HG03442 (cell line): ENCODE data around the gene GABPB2.
"Not testable (repeated sequence)": the region's sequence is repeated elsewhere in the genome, so short reads cannot be mapped to it uniquely, and the experiment has no call there.

Experiments
- ATAC-seq: cut with Tn5 transposase; IDR thresholded peaks from one replicate; pipeline ENCODE4 v1.9.1; 2021; ENCODE audit warnings: mild to moderate bottlenecking, moderate library complexity; ENCODE audit not compliant: unreplicated experiment

GABPB2 gene

DNA sequence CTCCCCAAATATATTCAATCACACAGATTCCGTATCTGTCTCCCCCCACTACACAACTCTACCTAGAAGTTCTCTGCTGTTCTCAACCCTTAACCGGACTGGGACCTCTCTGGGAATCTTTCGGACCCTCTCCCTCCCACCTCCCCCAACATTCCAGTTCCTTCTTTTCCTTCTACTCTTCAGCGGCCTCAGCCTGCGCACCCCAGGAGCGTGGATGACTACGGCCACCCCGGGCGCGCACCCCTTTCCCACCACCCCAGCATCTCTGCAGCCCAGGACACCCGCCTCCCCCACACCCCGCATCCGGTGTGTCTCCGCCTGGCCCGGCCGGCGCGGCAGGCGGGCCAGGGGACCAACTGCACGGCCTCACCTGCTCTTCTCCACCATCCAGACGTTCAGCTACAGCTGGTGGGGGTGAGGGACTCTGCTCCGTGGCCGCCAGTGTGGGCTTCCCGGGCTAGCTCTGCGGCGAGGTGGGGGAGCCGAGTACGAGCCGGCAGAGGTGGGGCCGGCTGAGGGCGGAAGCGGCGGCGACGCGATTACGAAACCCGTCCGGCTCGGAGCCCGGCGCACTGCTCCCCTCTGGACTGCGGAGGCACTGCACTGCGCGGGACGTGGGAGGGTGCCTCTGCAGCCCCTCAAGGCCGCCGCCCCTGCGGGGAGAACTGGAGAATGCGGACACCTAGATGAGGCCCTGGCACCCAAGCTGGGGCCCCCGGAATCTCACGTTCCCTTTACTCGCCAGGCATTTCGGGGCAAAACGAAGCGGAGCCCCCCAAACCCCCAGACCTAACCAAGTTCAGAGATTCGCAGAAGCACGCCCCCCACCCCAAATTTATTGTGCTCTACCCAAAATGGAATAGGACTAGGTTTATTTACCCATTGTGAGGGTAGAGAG is 11.2 kb upstream of the GABPB2 start, which contains the start of gene CDC42SE1:
TSS of gene CDC42SE1 (minus strand) at position 514 of the 898 bp plus-strand sequence. CDS start 3,892 bp downstream, outside the sequence.
- peak; percentile 67 for ATAC-seq

DNA sequence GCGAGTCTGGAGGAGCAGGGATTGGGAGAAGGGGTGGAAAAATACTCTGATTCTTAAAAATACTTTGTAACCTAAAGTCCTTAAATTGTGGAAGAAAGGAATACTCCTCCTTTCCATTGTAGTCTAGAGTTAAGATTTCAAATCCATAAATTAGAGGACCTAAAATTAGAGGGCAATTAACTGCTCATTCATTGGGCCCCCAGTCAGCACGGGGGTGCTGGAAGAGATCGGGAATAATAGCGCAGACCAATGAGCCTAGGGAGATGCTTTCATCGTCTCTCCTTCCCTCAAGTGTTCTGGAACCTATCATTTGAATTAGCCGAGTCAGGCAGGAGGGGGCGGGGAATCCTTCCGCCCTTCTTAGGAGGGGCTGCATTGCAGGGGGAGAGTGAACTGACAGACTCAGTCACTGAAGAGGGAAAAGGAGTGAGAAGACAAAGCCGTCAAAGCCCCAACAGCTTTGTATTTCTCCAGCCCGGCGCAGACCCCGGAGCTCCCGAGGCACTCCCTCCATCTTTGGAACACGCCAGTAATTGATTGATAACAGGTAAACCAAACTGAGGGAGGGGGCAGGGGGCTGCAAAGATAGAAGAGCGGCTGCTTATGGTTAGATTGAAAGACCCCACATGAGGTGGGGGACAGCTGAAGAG is 10.4 kb upstream of the GABPB2 start, which contains the start of gene MLLT11:
TSS of gene MLLT11 (plus strand) at position 391 of the 650 bp plus-strand sequence. CDS start 6,828 bp downstream, outside the sequence.
- no peak for ATAC-seq

DNA sequence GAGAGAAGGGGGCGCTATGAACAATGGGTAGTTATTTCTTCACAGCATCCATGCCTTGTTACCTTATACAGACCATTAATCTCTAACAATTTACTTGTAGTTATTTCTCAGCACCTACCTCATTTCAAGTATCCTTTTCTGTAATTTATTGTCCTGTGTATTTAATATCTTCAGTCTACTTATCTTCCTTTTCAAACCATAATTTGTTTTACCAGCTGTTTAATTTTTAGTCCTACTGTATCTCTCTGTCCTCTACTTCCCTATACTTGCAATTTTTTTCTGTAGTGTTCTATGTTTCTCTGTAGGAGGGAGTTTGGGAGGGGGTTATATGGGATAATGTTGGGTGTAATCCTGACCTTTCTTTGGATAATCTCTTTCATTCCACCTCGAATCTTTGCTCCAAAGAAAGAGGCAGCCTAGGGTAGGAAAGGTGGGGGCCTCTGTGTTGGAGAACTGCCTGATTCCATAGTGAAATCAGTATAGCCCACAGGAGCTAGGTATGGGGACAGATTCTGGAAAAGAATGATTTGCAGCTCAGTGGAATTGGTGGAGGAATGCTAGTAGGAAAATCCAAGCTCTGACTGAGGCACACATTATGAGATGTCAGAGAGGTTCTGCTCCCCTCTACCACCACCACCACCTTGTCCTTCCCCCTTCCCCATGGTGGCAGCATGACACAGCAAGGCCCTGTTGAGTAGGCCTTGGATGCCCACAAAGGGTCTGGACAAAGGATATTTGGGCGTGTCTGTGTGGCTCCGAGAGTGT is 9.7 kb upstream of the GABPB2 start:
- ATAC-seq, result no peak

DNA sequence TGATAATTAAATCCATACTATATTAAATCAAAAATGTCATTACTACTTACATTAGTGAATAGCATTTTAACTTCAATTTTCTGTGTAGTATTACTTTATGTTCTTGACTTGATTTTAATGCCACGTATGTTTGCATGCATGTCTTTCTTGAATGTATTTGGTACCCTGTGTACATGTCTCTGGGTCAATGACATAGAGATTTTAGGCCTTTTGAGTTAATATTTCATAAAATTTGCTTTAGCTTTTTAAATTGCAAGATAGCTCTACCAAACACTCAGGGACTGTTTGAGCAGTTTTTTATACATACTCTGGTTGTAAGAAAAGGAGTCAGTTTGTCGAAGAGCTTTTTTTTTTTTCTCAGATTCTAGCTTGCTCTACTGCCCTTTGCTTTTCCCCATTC is 8.9 kb upstream of the GABPB2 start:
- no peak for ATAC-seq

DNA sequence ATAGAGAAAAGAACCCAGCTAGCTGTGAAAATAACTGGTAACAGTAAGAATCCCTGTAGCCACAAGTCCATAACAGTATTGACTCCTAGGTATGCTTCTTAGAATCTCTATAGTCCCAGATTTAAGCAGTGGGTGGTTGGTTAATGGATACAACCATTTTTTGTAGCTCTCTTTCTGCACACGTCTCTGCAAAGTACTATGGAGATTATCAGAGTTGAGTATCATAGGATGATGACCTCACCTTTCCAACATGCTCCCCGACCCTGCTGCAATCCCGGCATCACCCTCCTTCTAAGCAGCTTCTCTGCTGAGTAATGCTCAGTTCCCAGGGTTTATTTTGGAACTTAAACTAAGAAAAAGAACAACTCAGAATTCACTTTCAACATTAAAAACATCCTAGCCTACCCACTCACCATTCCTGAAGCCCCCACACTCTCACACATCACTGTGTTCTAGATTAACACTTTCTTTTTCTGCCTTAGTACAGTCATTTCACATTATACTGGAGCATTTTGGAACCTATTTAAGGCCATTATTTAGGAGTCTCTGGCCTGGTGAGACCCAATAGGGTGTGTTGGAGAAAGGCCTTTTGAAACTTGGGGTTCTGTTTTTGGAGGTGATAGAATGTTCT is 7.7 kb upstream of the GABPB2 start:
- ATAC-seq, result no peak

DNA sequence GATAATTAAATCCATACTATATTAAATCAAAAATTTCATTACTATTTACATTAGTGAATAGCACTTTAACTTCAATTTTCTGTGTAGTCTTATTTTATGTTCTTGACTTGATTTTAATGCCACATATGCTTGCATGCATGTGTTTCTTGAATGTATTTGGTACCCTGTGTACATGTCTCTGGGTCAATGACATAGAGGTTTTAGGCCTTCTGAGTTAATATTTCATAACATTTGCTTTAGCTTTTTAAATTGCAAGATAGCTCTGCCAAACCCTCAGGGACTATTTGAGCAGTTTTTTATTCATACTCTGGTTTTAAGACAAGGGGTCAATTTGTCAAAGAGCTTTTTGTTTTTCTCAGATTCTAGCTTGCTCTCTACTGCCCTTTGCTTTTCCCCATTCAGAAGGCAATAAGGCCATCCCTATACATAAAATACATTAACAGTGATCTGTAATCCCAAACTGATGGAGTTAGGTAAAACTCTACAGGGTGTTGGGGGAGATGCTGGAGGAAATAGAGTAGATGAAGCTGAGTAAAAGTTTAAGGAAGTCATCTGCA is 5.4 kb upstream of the GABPB2 start:
- ATAC-seq, result no peak

DNA sequence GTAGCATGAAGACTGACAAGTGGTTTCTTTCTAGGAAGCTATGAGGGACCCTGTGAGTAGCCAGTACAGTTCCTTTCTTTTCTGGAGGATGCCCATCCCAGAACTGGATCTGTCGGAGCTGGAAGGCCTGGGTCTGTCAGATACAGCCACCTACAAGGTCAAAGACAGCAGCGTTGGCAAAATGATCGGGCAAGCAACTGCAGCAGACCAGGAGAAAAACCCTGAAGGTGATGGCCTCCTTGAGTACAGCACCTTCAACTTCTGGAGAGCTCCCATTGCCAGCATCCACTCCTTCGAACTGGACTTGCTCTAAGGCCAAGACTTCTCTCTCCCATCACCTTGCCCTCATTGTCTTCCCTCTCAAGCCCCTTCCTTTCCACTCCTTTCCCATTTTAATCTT is 3.4 kb upstream of the GABPB2 start:
- no peak for ATAC-seq

DNA sequence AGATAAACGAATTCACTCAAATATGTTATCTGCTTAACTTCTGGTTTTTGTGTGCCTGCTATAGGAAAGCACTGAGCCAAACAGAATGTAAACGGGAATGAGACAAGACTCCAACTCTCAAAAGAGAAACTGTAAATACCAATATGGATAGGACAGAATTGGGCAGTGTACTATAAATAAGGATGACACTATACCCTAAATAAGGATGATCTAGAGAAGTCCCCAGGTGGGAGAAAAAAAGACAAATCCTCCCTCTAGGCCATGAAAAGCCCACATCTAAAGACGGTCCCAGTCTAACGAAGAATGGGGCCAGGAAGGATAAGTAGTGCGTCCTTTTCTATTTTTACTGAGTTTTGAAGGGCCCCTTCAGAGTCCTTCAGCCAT is 1.5 kb upstream of the GABPB2 start:
- no peak for ATAC-seq

DNA sequence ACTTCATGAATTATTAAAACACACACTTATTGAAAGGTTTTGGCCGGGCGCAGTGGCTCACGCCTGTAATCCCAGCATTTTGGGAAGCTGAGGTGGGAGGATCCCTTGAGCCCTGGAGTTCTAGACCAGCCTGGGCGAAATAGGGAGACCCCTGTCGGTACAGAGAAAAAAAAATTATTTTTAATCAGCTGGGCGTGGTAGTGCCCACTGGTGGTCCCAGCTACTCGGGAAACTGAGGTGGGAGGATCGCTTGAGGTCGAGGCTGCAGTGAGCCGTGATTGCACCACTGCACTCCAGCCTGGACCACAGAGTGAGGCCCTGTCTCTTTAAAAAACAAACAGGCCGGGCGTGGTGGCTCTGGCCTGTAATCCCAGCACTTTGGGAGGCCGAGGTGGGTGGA is 1.7 kb downstream of the GABPB2 start:
- no peak for ATAC-seq

DNA sequence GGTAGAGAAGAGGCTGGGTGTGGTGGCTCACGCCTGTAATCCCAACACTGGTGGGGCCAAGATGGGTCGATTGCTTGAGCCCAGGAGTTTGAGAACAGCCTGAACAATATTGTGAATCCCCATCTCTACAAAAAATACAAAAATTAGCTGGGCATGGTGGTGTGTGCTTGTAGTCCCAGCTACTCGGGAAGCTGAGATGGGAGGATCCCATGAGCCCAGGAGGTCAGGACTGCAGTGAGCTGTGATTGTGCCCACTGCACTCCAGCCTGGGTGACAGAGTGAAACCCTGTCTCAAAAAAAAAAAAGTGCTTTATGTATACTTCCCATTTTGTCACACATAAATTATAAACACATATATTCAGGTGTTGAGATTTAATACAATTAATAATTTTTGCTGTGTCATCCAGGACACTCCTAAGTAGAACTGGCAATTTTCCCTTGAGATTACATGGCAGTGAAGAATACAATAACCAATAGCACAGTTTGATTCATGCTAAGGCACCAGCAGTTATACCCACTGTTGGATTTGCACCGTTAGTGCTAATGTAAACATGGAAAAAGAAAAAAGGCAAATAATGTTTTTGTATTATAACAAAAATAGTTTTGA is 15.5 kb downstream of the GABPB2 start:
- no peak for ATAC-seq

DNA sequence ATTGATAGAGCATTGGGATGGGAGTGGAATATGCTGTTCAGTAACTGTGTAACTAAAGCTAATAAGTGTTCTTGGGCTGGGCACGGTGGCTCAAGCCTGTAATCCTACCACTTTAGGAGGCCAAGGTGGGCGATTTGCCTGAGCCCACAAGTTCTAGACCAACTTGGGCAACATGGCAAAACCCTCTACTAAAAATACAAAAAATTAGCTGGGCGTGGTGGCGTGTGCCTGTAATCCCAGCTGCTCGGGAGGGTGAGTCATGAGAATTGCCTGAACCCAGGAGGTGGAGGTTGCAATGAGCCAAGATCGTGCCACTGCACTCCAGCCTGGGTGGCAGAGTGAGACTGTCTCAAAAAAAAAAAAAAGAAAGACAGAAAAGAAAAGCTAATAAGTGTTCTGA is 26.9 kb downstream of the GABPB2 start:
- not testable (repeated sequence) for ATAC-seq

DNA sequence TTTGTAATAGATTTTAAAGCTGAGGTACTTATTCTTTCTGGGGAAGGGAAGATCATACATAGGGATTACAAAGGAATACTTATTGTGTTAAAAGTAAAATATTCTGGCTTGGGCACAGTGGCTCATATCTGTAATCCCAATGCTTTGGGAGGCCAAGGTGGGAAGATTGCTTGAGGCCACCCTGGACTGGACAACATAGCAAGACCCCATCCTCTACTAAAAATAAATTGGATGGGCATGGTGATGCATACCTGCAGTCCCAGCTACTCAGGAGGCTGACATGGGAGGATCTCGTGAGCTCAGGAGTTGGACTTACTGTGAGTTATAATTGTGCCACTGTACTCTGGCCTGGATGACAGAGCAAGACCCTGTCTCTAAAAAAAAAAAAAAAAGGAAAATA is 27.6 kb downstream of the GABPB2 start:
- ATAC-seq, result no peak

DNA sequence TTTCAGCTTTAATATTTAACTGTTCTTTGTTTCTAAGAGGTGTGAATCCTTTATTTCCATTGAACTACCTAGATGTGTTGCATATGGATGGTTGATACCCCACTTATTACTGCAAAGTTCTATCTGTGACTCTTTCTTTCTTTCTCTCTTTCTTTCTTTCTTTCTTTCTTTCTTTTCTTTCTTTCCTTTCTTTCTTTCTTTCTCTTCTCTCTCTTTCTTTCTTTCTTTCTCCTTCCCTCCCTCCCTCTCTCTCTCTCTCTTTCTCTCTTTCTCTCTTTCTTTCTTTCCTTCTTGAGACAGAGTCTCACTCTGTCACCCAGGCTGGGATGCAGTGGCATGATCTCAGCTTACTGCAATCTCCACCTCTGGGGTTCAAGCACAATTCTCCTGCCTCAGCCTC is 34.1 kb downstream of the GABPB2 start:
- no peak for ATAC-seq

DNA sequence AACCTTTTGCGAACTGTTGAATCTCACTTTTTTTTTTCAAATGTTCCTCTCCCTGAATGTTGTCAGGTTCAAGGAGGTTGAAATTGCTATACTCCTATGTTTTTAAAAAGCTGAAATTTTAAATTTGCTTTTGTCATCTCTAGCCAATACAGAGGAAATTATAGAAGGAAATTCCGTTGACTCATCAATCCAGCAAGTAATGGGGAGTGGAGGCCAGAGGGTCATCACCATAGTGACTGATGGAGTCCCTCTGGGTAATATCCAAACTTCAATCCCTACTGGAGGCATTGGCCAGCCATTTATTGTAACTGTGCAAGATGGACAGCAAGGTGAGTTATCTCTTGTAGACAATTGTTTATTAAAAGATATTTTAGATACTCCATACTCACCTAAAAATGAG is 36.3 kb downstream of the GABPB2 start:
- no peak for ATAC-seq

DNA sequence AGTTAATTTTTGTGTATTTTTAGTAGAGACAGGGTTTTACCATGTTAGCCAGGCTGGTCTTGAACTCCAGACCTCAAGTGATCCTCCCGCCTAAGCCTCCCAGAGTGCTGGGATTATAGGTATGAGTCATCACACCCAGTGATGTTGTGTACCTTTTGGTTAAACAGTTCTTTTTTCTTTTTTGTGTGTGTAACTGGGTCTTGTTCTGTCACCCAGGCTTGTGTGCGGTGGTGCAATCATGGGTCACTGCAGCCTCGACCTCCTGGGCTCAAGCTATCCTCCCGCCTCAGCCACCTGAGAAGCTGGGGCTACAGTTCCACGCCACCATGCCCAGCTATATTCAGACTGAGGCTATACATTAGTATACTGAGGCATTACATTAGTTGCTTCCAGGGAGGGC is 37.8 kb downstream of the GABPB2 start:
- no peak for ATAC-seq

DNA sequence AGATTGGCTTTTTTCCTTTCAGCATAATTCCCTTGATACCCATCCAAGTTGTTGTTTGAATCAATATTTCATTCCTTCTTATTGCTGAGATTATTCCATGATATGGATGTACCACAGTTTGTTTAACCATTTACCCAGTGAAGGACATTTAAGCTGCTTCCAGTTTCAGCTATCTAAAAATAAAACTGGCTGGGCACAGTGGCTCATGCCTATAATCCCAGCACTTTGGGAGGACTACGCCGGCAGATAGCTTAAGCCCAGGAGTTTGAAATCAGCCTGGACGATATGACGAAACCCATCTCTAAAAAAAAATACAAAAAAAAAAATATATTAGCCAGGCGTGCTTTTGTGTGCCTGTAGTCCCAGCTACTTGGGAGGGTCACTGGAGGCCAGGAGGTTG is 43.3 kb downstream of the GABPB2 start:
- ATAC-seq, result no peak

DNA sequence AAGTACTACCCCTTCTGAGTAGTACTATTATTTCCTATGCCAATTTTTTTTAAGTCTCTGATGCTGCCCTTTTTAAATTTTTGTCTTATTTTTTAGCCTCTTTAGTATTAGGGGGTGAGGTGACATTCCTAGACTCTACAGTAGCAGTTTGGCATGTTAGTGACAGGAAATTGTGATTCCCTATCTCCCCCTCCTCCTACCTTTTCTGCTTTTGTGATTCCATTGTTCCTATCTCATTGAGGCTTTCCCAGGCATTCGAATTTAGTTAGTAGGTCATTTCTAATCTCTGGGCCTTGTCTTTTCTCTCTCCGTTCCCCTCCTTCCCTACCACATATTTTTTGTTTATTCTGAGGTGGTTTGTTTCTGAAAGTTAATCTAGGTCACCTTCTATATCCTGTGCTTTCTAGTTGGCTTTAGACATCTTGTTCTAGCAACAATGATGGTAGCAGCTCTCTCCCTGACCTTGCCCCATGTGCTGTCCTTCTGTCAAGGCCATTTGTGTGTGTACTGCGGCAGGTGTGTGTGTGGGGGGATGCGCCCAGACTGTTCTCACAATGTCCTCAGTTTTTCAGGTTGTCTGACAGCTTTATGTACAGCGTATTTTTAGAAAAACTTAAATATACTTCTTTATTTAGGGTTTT is 54.3 kb downstream of the GABPB2 start:
- ATAC-seq, result no peak

DNA sequence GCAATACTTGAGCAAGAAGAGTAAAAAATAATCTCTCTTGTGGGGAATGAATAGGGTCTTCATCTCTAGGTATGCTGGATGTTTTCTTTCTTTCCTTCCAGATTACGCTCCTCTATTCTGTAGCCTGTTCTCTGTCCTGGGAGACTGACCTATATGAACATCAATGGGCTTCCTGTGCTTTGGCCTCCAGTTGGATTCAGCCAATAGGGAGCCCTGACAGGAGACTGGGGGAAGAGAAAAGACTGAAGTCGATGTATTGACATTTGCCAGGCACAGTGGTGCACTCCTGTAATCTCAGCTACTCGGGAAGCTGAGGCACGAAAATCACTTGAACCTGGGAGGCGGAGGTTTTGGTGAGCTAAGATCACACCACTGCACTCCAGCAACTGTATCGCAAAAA is 58.2 kb downstream of the GABPB2 start:
- no peak for ATAC-seq

DNA sequence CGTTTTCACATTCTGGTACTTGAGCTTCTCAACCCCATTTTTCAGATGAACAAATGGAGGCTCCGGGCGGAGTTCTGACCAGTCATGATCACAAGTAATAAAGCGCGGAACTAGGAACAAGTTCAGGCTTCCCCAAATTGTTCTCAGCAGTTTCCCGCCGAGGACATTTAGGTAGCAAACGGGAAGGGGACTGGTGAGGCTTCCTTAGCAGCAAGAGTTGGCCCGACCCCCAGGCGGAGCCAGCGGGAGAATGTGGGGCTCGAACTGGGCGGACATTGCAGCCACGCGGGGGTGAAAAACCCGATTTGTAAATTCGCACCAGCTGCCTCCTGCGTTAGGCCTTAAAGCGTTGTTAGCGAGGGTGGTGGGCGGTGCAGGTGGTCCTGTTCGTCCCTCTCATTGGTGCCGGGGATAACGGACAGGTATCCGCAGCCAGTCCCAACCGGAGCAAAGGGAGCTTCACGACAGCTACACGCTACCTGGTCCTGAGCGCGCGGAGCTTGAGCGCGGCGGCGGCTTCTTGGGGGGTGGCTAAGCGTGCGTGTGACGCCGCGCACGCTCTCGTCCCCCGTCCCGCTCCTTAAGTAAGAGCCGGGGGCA is 60.5 kb downstream of the GABPB2 start:
- peak; percentile 70 for ATAC-seq
